Keratinocyte (primary cell): Measurements from ENCODE around the gene SLC25A44.

ENCODE experiments used
- CTCF ChIP-seq, 3 experiments: IDR thresholded peaks in 1 of 3; conservative IDR thresholded peaks in 1 of 3; optimal IDR thresholded peaks in 1 of 3; 2 replicates in 2 of 3; 3 replicates in 1 of 3; pipeline versions ENCODE3 to v1.5.1; 2011; ENCODE audit warnings: low read length in 3 of 3, mild to moderate bottlenecking in 3 of 3, moderate library complexity in 2 of 3, control low read depth in 1 of 3, inconsistent platforms in 1 of 3; ENCODE audit not compliant: insufficient read depth in 2 of 3; ENCODE audit errors: extremely low read depth in 1 of 3
- EZH2 ChIP-seq: IDR thresholded peaks from one replicate; pipeline ENCODE4 v1.6.1; 2012; ENCODE audit warnings: inconsistent platforms, mild to moderate bottlenecking, low read length, moderate library complexity

- TF ChIP-seq CTCF (optimal IDR thresholded peaks at IDR 0.05 in 1 of 3, IDR thresholded peaks at IDR 0.05 in 1 of 3, conservative IDR thresholded peaks at IDR 0.05 in 1 of 3; ENCODE audit: extremely low read depth in 1 of 3, insufficient read depth in 2 of 3, low read length in 3 of 3) = no peak
- no peak for TF ChIP-seq EZH2
Observed at GRCh38 chr1:156191292-156191964, 2.5 kb upstream of the SLC25A44 start.
